Ureter (tissue), 1 donor: Measurements from ENCODE around the gene MEGF11. TPM values are rescaled to one million over a fixed set of nuclear protein-coding genes. Genes with fewer than 3 reads are reported as not detected.

Source experiments
- DNase-seq: peaks from one replicate; pipeline ENCODE4 v3.0.0-alpha.2; 2020; ENCODE audit warnings: low spot score
- total RNA-seq: library from RNA; stranded (reverse); gene quantifications from one replicate; pipeline ENCODE4 v1.2.4, GENCODE V29; 2023
- donor health status: DM: yes; HTN: yes; CAD: no.

MEGF11 gene
- total RNA-seq, 1 donor from 2014 or later: not detected

DNA sequence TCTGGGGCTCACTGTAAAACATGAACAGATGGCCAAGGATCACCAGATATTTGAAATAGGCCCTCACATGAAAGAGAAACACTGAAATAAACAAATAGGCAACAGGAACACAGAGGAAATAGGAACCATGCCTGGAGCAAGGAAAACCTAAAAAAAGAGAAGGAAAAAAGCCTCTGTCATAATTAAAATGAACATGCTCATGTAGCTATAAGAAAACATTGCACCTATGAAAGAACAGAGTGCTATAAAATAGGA lies 281.9 kb downstream of the MEGF11 start:
- DNase-seq: no peak

DNA sequence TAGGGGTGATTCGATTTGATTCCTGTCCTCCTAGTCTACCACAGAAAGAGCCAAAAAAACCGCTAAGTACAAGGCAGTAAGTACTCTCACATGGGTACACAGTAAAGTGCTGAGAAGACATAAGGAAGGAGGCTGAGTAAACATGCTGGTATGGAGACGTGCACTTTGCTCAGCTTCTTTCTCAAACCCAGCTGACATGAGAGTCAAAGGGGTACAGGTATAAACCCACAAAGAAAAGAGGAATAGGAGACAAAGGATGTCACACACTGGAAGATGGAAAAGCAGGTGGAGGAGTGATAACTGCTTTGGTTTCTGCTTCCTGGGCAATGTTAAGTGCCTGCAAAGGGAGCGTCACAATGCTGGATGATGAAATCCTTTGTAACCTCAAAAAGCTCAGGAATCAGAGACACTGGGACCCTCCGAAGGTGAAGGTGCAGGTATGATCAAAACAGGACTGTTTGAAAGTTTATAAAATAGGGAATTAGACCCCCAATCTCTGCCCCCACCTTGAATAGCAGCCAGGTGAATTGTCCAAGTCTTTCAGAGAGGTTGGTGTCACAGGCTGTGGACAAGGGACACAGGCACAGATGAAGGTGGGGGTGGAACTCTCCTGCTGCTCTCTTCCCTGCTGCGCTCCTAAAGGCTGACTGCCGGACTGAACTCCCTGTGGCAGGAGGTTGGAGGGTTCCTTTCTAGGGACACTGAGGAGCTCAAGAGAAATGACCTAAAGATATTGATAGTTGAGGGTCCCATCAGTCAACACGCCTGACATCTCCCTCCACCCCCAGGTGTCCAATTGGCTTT lies 282.4 kb downstream of the MEGF11 start:
- no peak for DNase-seq

DNA sequence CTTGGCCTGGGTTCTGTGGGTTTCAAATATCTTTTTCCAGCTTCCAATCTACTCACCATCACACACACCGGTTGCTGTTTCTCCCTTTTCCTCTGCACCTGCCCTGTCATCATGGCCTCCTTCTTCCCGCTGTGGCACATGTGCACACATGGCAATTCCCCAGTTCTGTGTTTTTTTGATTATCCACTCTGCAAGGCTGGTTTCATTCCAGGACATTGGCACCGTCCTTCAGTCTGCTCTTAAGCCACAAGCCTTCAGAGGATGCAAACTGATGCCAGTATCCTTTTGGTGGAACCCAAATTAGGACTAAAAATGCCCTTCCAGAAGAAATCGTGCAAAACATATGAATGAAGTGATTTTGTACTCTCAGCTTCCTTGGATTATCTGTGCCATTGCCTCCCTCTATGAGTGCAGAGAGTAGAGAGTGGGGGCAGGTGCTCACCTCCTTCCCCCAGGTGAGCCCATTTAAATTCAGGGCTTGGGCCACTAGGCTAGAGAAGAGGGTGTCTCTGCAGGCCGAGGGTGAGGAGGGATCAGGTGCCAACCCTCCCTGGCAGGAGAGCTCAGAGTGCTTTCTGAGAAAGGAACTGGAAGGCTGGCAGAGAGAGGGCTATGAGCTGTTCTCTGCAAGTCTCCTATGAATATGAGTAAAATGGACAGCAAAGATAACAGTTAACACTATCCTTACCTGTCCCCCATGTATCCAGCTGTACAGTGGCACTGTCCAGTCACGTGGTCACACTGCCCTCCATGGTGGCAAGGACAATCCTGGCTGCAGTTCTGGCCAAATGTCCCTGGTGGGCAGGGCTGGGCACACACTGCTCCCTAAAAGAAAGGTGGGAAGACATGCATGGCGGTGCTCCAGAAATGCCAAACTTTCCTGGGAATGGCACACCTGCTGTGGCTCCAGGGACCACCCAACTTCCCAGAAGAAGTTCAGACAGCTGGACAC lies 283.4 kb downstream of the MEGF11 start:
- no peak for DNase-seq

DNA sequence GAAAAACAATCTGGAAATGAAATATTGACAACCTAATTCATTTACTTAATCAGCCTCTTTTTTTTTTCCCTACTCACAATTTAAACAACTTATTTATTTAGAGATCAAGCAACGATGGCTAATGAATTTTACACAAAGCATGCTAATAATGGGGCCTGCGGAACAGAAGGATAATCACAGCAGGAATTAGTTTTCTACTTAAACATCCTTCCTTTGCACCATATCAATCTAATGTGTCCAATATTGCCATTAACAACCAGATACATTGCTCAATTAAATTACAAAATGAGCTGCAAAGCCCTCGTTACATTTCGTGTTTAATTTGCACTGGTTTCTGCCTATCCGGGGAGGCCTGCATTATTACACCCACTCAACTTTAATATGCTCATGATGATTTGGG lies 285.0 kb downstream of the MEGF11 start:
- no peak for DNase-seq

- no peak for DNase-seq
Observed at GRCh38 chr15:65964792-65965433, 288.6 kb downstream of the MEGF11 start.

- no peak for DNase-seq
Observed at GRCh38 chr15:65963911-65964482, 289.6 kb downstream of the MEGF11 start.

DNA sequence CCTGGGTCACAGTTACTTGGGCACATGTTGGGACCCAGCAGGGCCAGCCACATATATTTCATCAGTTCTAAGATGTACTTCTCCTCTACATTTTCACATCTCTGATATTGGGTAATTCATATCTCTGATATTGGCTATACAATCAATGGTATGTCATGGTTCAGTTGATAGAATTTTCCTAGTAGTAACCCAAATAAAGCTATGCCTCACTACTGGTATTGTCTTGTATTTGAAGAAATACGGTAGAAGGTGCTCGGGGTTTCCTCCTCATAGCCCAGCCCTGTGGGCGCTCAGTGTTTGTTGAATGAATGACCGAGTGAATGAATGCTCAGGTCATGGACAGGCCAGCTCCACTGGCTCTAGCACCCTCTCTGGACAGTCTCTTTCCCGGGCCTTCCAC lies 290.2 kb downstream of the MEGF11 start:
- DNase-seq: no peak

DNA sequence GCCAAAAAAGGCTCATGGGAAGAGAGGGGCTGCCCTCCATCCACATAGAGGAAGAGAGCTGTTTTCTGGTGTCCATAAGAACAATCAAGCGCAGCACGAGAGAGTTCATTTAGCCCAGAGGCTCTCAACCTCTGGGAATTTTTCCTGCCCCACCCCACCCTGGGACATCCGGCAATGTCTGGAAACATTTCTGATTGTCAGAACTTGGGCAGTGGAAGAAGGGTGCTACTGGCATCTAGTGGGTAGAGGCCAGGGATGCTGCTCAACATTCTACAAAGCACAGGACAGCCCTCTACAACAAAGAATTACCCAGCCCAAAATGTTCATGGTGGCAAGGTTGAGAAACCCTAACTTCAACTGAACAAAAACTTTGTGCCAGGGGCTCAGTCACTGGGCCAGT lies 291.4 kb downstream of the MEGF11 start:
- DNase-seq: no peak

DNA sequence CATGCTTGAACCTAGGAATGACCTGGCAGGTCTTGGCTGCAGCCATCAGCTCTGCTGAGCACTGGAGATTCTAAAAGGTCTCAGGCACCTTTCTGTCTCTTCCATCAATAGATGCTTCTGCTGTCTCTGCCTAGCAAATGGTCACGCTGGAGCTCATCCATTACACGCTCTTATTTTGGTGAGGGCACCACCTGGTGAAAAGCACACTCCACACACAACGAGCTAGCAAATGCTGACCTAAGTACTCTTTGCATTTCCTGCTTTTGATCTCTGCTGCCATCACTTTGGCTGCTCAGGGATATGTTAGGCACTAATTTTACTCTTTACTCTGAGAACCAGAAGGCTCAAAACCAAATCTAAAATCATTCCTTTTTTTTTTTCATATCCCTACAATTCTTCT lies 293.0 kb downstream of the MEGF11 start:
- DNase-seq: no peak

DNA sequence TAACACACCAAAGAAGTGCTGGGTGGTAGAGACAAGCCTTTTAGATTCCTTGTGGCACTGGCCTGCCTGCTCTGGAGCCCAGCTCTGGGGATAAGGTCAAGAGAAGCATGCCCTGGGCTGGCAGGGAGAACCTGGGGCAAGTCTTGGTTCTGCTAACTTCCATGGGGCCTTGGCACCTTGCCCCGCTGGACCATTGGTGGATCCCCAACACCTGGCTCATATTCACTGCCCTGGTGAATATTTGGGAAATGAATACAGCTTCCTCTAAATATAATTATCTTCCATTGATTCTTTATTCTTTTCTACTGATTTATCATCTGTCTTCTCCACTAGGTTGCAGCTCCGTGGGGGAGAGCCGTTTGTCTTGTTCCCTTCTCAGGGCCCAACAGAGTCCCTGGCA lies 294.7 kb downstream of the MEGF11 start:
- no peak for DNase-seq

GRCh38 chr15:65957451-65957850 lies 296.1 kb downstream of the MEGF11 start:
- no peak for DNase-seq

DNA sequence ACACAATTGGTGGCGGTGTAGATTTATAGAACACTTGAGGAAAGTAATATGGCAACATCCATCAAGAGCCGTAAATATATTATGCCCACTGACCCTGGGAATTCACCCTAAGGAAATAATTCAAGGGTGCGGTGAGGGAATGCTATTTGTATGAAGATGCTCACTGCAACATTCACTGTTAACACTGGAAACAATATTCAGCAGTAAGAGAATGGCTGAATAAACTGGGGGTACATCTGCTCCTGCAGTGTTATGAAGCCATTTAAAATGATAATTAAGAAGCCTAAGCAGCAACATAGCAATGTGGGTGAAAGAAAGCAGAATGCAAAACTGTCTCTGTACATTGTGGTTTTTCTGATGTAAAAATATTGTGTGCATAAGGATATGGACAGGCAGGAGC lies 296.7 kb downstream of the MEGF11 start:
- DNase-seq: no peak

GRCh38 chr15:65956307-65956706 lies 297.2 kb downstream of the MEGF11 start:
- DNase-seq: no peak

DNA sequence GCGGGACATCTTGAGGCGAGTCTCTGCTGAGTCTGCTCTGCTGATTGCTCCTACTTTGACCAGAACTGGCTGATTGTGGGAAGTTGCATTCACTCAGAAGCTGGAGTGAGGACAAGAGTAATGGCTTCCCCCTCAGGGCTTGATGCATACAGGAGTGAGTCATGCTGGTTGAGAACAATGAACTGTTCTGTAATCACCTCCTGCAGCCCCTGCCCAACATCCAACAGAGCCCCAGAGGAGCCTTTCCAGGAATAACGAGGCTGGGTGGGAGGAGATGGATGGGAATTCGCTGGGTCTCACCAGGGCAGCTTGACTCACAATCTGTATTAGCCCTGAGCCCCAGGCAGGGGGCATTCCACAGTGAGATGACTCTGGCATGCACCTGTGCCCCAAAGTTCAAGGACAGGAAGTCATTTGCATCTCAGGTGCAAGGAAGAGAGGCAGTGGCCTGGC lies 299.2 kb downstream of the MEGF11 start:
- DNase-seq: no peak

DNA sequence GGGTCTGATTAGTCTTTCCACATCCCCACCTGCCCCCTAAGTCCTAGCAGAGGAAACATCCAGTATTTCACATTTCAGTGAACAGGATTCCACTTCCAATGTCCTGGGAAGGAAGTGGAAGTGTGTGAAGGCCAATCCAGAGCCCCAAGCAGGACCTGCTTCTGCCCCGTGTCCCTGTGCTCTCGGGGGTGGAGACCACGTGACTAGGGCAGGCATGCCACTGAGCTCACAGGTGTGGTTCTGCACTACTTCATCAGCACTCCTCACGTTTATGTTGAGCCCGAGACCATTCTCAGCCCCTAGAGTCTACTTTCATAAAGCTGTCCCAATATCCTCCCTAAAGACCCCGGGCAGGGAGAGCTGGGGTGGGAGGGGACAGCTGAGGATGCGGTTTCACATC lies 299.9 kb downstream of the MEGF11 start:
- no peak for DNase-seq

DNA sequence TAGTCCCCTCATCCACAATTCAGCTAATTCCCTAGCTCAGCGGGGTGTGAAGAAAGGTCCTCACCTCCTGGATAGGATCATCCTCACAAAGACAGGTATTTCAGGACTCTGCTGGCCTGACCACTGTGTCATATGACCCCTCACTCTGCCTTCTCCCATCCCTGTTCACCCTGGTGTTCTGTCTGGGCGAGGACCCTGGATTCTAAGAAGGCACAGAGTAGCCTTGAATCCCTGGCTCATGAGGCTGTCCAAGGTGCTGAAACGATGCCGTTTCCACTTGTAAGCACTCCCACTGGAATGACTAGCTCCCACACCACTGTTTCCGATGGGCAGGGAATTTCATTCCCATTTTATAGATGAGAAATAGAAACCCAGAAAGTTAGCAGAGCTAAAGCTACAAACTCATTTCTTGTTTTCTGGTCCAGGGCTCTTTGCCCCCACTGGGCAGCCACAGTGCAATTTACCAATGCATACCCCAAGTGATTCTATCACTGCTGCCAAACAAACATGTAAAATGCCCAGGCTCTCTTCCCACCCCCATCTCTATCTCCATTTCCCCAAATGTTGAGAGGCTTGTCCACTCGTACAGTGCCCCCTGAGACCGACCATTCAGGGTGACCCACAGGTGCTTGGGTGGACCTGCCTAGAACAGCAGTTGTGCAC lies 301.0 kb downstream of the MEGF11 start:
- DNase-seq: no peak

DNA sequence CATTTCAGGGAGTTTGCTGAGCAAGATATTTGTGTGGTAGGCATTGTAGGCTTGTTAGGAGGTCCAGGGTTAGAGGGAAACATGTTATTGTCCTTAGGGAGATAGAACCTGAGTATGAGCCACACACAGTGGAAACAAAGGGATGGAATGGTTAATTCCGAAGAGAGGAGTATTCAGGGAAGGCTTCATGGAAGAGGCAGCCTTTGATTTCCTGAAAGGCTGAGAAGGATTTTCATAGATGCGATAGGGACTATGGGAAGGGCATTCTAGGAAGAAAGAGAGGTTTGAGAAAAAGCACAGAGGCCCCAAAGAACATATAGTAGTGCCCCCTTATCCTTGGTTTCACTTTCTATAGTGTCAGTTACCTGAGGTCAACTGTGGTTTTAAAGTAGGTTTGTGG lies 302.5 kb downstream of the MEGF11 start:
- DNase-seq: no peak

DNA sequence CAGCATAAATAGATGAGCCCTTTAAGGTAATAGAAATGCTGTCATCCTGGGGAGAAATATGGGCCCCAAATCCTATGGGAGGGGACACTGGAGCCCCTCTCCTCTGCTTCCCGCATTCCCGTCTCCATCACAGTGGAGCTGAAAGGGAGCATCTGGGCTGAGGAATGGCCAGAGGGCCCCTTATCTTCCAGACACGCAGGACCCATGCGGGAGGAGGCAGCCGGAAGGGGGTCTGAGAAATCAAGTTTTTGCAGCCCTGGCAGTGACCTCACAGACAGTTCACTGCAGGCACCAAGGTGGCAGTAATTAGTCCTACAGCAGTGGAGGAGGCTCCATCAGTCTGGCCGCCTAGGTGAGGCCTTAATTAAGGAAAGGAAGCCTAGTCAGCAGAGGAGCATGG lies 304.1 kb downstream of the MEGF11 start:
- no peak for DNase-seq

- DNase-seq: no peak
Observed at GRCh38 chr15:65949011-65949410, 304.5 kb downstream of the MEGF11 start.

GRCh38 chr15:65948383-65948782 lies 305.2 kb downstream of the MEGF11 start:
- DNase-seq: no peak

DNA sequence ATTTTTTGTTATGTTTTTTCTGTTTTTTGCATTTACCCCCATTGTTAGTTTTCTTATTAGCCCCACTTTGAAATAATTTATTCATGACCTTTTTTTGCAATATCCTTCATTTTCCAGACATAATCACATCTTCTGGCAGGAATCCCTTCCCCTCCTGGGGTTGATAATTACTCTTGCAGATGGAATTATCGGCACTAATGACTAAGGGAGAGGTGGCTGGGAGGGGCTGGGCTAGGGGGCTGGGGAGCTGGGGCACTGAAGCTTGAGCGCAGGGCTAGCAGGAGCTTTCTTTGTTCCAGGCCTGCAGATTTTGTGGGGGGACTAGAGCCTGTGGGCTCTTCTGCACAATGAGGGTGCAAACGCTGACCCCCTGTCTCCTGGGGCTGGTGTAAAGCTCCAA lies 306.5 kb downstream of the MEGF11 start:
- no peak for DNase-seq

DNA sequence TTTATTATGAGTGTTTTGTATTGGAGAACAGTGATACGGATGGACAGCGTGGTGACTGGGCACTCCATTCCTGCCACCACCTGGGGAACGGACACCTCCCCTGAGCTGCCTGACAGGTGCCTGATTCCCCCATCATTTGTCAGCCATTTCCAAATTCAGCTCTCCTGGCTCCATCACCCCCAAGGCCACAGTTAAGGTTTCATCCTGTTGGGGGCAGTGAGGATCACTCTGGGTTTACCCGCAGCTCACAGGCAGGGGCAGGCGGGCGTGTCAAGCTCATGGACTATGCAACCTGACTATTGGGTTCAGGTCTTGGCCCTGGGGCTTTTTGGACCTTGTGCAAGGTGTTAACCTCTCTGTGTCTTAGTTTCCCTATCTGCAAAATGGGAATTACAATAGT lies 307.9 kb downstream of the MEGF11 start:
- DNase-seq: no peak
